Gastroesophageal sphincter (tissue), 4 donors: ENCODE results near the gene GNG14. TPM values are rescaled to one million over a fixed set of nuclear protein-coding genes. Genes with fewer than 3 reads are reported as not detected.

Source experiments
- ATAC-seq: fragments of 150-250 bp; one replicate; pipeline ENCODE4 v1.9.1; 2016; ENCODE audit warnings: mild to moderate bottlenecking, moderate library complexity
- H3K27ac ChIP-seq, 4 donors: fragments of 200-600 bp; sonication (generic) in 3 of 4; 1 replicate in 3 of 4; 2 replicates in 1 of 4; pipeline ENCODE4 v1.5.1; 2016 to 2019
- H3K27me3 ChIP-seq: fragments of 200-600 bp; sonication (generic); one replicate; pipeline ENCODE4 v1.5.1; 2019
- H3K36me3 ChIP-seq, 2 donors: fragments of 200-600 bp; sonication (generic); one replicate each; pipeline ENCODE4 v1.5.1; 2019; ENCODE audit warnings: control low read depth in 1 of 2
- H3K4me1 ChIP-seq, 3 donors: fragments of 200-600 bp; sonication (generic); 1 replicate in 2 of 3; 2 replicates in 1 of 3; pipeline ENCODE4 v1.5.1; 2016 to 2019; ENCODE audit warnings: control low read depth in 2 of 3
- H3K4me3 ChIP-seq, 2 donors: fragments of 200-600 bp; sonication (generic); one replicate each; pipeline ENCODE4 v1.5.1; 2019; ENCODE audit warnings: mild to moderate bottlenecking in 1 of 2, moderate library complexity in 1 of 2
- H3K9me3 ChIP-seq, 3 donors: fragments of 200-600 bp; sonication (generic); one replicate each; pipeline ENCODE4 v1.5.1; 2017 to 2019; ENCODE audit warnings: control low read depth in 2 of 3
- EP300 ChIP-seq: sonication (generic); formaldehyde crosslinking; IDR thresholded peaks from one replicate; pipeline ENCODE4 v1.6.1; 2017; ENCODE audit warnings: antibody characterized with exemption, mild to moderate bottlenecking
- POLR2A ChIP-seq, 2 donors: fragments of 450-650 bp; IDR thresholded peaks; one replicate each; pipeline ENCODE4 v1.6.1; 2017; ENCODE audit warnings: antibody characterized with exemption in 2 of 2, mild to moderate bottlenecking in 2 of 2, moderate library complexity in 1 of 2
- POLR2AphosphoS5 ChIP-seq: sonication (generic); formaldehyde crosslinking; IDR thresholded peaks from one replicate; pipeline ENCODE4 v1.6.1; 2017; ENCODE audit warnings: antibody characterized with exemption
- WGBS, 2 donors: methylation state at CpG; one replicate each; pipeline ENCODE4 v1.1.5; 2018; ENCODE audit warnings: low coverage in 1 of 2; 5-methylcytosine and 5-hydroxymethylcytosine counted together
- total RNA-seq, 4 donors: library from RNA; depleted of rRNA; stranded (reverse); fragments of >200 nt; gene quantifications; one replicate each; pipeline ENCODE4 v1.1.0, GENCODE V29; 2016
- TF ChIP-seq, protein P1 (sequence below), 4 experiments: fragments of 200-600 bp in 2 of 4; fragments of 450-650 bp in 2 of 4; sonication (generic) in 1 of 4; IDR thresholded peaks; one replicate each; pipeline ENCODE4 v1.5.1; 2017 to 2019; ENCODE audit warnings: antibody characterized with exemption in 4 of 4, mild to moderate bottlenecking in 2 of 4, moderate library complexity in 2 of 4

Gene GNG14
- total RNA-seq, 4 donors from 2014 or later: not detected

DNA sequence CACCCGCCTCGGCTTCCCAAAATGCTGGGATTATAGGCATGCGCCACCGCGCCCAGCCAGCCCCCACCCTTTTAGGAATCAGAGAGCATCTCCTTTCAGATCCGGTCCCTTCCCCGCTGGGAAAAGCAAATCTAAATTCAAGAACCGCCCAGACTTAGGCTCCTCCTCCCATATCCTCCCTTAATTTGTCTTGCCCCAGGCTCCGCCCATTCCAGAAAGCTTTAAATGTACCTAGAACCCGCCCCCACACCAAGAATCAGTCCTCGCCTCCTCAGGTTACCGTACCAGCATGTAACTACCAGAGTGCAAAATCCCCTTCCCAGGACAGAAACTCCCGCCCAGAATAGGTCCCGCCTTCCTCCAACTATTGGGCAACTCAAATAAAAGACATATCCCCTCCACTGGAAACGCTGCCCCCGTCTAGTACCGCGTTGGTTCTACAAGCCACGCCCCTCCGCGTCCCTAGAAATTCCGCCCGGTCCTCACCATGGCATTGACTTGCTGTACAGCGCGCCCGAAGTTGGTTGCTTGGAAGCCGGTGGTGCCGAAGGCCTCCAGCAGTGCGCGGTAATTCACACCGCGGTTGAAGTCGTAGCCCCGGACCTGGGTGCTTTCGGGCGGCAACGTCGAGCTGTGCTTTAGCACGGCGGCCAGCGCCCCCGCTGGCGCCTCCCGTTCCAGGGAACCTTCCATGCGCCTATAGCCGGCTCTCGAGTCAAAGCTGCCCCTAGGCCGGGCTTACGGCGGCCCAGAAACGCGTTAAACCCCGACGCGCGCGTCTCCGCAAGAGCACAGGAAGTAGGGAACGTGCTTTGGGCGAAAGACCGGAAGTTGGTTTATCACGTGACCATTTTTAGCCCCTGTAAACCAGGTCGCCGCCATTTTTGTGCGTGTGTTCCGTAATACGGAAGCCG, 6.5 kb upstream of the GNG14 start, which contains the start of gene DHPS:
Gene DHPS, minus strand, starts transcription at position 807 of the 914 bp plus-strand sequence. Its CDS starts 114 bp downstream, at position 693.
- TF ChIP-seq, protein P1, sequence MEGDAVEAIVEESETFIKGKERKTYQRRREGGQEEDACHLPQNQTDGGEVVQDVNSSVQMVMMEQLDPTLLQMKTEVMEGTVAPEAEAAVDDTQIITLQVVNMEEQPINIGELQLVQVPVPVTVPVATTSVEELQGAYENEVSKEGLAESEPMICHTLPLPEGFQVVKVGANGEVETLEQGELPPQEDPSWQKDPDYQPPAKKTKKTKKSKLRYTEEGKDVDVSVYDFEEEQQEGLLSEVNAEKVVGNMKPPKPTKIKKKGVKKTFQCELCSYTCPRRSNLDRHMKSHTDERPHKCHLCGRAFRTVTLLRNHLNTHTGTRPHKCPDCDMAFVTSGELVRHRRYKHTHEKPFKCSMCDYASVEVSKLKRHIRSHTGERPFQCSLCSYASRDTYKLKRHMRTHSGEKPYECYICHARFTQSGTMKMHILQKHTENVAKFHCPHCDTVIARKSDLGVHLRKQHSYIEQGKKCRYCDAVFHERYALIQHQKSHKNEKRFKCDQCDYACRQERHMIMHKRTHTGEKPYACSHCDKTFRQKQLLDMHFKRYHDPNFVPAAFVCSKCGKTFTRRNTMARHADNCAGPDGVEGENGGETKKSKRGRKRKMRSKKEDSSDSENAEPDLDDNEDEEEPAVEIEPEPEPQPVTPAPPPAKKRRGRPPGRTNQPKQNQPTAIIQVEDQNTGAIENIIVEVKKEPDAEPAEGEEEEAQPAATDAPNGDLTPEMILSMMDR (IDR thresholded peaks at IDR 0.05): peak in 1 of 4 experiments; percentile 13
- TF ChIP-seq EP300: no peak
- peak; percentile 82 for TF ChIP-seq POLR2AphosphoS5
- TF ChIP-seq POLR2A (IDR thresholded peaks at IDR 0.05): peak; percentile 38 to 61
- H3K4me3 ChIP-seq: peak within 1 kb of the TSS; percentile 51 to 67
- H3K27ac ChIP-seq: peak within 1 kb of the TSS; percentile 79 to 98 (median 97)
- peaks cover 0 to 40% of the 10 kb centered on the region in 2 donors for H3K36me3 ChIP-seq
- peak; percentile 90 for ATAC-seq
- H3K9me3 ChIP-seq: no peaks in the 10 kb centered on the region
- H3K4me1 ChIP-seq: peaks cover 0 to 29% (median 9%) of the 10 kb centered on the region in 3 donors
- no peaks in the 10 kb centered on the region for H3K27me3 ChIP-seq
- 0 to 1% methylated on average over 11 to 24 of the region's 68 CpGs for WGBS, 2 donors

DNA sequence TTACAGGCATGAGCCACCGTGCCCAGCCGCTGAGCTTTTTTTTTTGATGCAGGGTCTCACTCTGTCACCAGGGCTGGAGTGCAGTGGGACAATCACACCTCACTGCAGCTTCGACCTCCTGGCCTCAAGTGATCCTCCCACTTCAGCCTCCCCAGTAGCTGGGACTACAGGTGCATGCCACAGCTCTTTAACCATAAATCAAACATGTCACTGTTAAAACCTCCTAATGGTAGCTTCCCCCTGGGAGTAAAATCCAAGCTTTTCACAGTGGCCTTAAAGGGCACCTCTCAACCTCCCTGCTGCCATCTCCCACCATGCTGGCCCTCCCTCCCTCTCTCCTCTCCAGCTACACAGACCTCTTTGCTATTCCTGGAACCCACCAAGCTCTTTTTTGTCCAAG, 2.0 kb upstream of the GNG14 start:
- TF ChIP-seq, protein P1 (IDR thresholded peaks at IDR 0.05): no peak
- TF ChIP-seq POLR2AphosphoS5: no peak
- TF ChIP-seq POLR2A (IDR thresholded peaks at IDR 0.05): no peak
- TF ChIP-seq EP300: no peak
- no peak for ATAC-seq
- Histone ChIP-seq H3K4me1 (peaks cover 0 to 8% (median under 1%) of the 10 kb centered on the region in 3 donors), H3K27ac (no peak overlapping the region), H3K4me3 (no peak overlapping the region), H3K9me3 (no peaks in the 10 kb centered on the region), H3K36me3 (peaks cover 0 to 6% of the 10 kb centered on the region in 2 donors), H3K27me3 (no peaks in the 10 kb centered on the region)
- 80% methylated on average over 3 of the region's 3 CpGs; no CpG with 5 or more reads in 1 of the 2 donors for WGBS, 2 donors

DNA sequence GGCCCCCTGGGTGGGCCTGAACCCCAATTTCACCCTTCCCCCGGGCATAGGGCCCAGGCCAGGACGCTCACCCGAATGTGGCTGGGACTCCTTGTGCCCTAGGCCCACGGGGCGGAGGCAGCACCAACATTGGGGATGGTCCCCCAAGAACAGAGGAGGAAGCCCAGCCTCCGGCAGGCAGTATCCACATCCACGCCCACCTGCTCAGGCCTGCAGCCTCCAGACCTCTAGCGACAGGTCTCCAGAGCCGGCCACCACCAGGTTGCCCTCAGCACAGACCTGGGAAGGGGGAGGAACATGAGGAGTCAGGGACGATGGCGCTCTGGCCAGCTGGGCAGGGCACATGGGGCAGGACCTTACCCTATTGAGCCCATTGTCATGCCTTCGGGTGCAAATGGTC, 1.2 kb downstream of the GNG14 start:
- H3K36me3 ChIP-seq: peaks cover 0 to 6% of the 10 kb centered on the region in 2 donors
- no peak overlapping the region for H3K4me3 ChIP-seq
- no peaks in the 10 kb centered on the region for H3K27me3 ChIP-seq
- no peak for ATAC-seq
- no peaks in the 10 kb centered on the region for H3K9me3 ChIP-seq
- TF ChIP-seq, protein P1 (IDR thresholded peaks at IDR 0.05): no peak
- TF ChIP-seq POLR2AphosphoS5 (no peak), EP300 (no peak), POLR2A (IDR thresholded peaks at IDR 0.05) (no peak)
- no peak overlapping the region for H3K27ac ChIP-seq
- no peaks in the 10 kb centered on the region for H3K4me1 ChIP-seq
- 100% methylated on average over 2 of the region's 12 CpGs; no CpG with 5 or more reads in 1 of the 2 donors for WGBS, 2 donors

DNA sequence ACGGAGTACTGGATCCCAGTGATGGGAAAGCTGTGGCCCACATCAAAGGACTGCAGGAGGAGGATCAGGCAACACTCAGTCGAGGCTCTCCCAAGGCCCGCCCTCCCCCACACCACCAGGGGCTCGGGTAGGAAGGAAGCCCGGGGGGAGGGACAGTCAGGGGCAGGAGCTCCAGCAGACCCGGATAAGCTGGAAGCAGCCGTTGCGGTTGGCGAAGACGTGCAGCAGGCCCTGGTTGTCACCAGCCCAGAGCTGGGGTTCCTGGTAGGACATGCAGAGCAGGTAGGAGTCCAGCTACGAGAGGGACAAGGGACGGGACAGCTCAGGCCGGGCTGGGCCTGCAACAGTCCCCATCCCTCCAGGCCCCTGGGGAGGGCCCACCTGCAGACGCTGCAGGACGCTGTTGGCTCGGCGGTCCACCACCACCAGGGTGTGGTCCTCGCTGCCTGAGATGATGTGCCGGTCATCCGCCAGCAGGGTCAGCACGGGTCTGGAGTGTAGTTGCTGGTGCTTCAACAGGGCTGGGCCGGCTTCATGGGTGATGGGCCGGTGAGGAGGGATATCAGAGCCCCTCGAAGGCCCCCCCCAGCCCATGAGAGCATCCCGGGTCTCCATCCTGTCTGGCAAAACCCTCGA, 1.9 kb downstream of the GNG14 start:
- Histone ChIP-seq H3K9me3 (no peaks in the 10 kb centered on the region), H3K27ac (no peak overlapping the region), H3K27me3 (no peaks in the 10 kb centered on the region), H3K4me3 (no peak overlapping the region), H3K36me3 (peaks cover 0 to 6% of the 10 kb centered on the region in 2 donors), H3K4me1 (no peaks in the 10 kb centered on the region)
- no peak for ATAC-seq
- no peak for TF ChIP-seq EP300
- TF ChIP-seq, protein P1 (IDR thresholded peaks at IDR 0.05): no peak
- TF ChIP-seq POLR2A (IDR thresholded peaks at IDR 0.05): no peak
- no peak for TF ChIP-seq POLR2AphosphoS5
- WGBS, 2 donors: 74% methylated on average over 11 of the region's 26 CpGs; no CpG with 5 or more reads in 1 of the 2 donors
